Activated CD8-positive, alpha-beta memory T cell treated with anti-CD3 and anti-CD28 coated beads for 24 hours (primary cell): Measurements from ENCODE around the gene HMCN2.

Experiments used
- DNase-seq: peaks from one replicate; pipeline ENCODE4 v3.0.0-alpha.2; 2020

Gene HMCN2

GRCh38 chr9:130454096-130454811, 188.7 kb downstream of the HMCN2 start:
- no peak for DNase-seq

- no peak for DNase-seq
Observed at GRCh38 chr9:130454812-130455325, 189.3 kb downstream of the HMCN2 start.

- no peak for DNase-seq
Observed at GRCh38 chr9:130458027-130458803, 192.7 kb downstream of the HMCN2 start.

GRCh38 chr9:130458804-130459067, 193.2 kb downstream of the HMCN2 start:
- DNase-seq: no peak

- DNase-seq: no peak
Observed at GRCh38 chr9:130459151-130459550, 193.6 kb downstream of the HMCN2 start.

GRCh38 chr9:130459941-130460669, 194.5 kb downstream of the HMCN2 start:
- no peak for DNase-seq

GRCh38 chr9:130461218-130461630, 195.7 kb downstream of the HMCN2 start:
- peak; percentile 92 for DNase-seq

- DNase-seq: no peak
Observed at GRCh38 chr9:130461731-130462130, 196.2 kb downstream of the HMCN2 start.

- no peak for DNase-seq
Observed at GRCh38 chr9:130462685-130463540, 197.4 kb downstream of the HMCN2 start.

GRCh38 chr9:130463763-130464745, 198.5 kb downstream of the HMCN2 start:
- no peak for DNase-seq

- DNase-seq: no peak
Observed at GRCh38 chr9:130465383-130466096, 200.0 kb downstream of the HMCN2 start.

GRCh38 chr9:130466537-130467217, 201.1 kb downstream of the HMCN2 start:
- DNase-seq: no peak

- no peak for DNase-seq
Observed at GRCh38 chr9:130467316-130467715, 201.8 kb downstream of the HMCN2 start.

- no peak for DNase-seq
Observed at GRCh38 chr9:130468566-130468965, 203.0 kb downstream of the HMCN2 start.

- DNase-seq: no peak
Observed at GRCh38 chr9:130470269-130470668, 204.7 kb downstream of the HMCN2 start.

GRCh38 chr9:130470950-130471349, 205.4 kb downstream of the HMCN2 start:
- DNase-seq: no peak

GRCh38 chr9:130471411-130472183, 206.0 kb downstream of the HMCN2 start:
- no peak for DNase-seq

- no peak for DNase-seq
Observed at GRCh38 chr9:130472184-130472705, 206.7 kb downstream of the HMCN2 start.

- DNase-seq: no peak
Observed at GRCh38 chr9:130473009-130473408, 207.4 kb downstream of the HMCN2 start.
